A549 (cell line): ENCODE data around the gene ZNF324. TPM values are rescaled to one million over a fixed set of nuclear protein-coding genes. Genes with fewer than 3 reads are reported as not detected.

Experiments
- ATAC-seq, 2 experiments: fragments of 200-7000 bp in 1 of 2; fragments of >200 bp in 1 of 2; cut with Nextera tagmentation in 1 of 2; cut with Tn5 transposase in 1 of 2; 3 replicates each; pipeline versions ENCODE4 v1.8.0 to v1.9.1; 2018 to 2020; ENCODE audit warnings: mild to moderate bottlenecking in 1 of 2, moderate library complexity in 1 of 2
- CTCF ChIA-PET: fragments of 300-600 bp; sonication (Branson Sonifier 250); formaldehyde crosslinking; extraction: SDS; loops from one replicate; lab custom pipeline; 2021; ENCODE audit warnings: antibody characterized with exemption, inconsistent platforms; lab: Yijun Ruan, JAX
- POLR2A ChIA-PET: fragments of 350-600 bp; formaldehyde crosslinking; extraction: SDS; loops from one replicate; lab custom pipeline; 2021; ENCODE audit warnings: antibody characterized with exemption, inconsistent platforms; lab: Yijun Ruan, JAX
- DNase-seq, 2 experiments: peaks; one replicate each; pipeline versions ENCODE4 v3.0.0 to v3.0.0-alpha.2; 2011 to 2016; ENCODE audit warnings: low read depth in 1 of 2, low spot score in 1 of 2
- FAIRE-seq: peaks from 2 replicates; lab custom pipeline; 2011; peaks lifted over from hg19 to GRCh38; lab: Jason Lieb, UNC
- H3K27ac ChIP-seq, 2 experiments: fragments of >200 bp; sonication (Bioruptor Twin); formaldehyde crosslinking; 3 replicates each; pipeline ENCODE4 v1.5.1; 2016 to 2017
- H3K4me1 ChIP-seq: fragments of >200 bp; sonication (Bioruptor Twin); formaldehyde crosslinking; 3 replicates; pipeline ENCODE4 v1.6.1; 2016
- H3K4me2 ChIP-seq: fragments of >200 bp; sonication (Bioruptor Twin); formaldehyde crosslinking; 3 replicates; pipeline ENCODE4 v1.6.1; 2016
- H3K4me3 ChIP-seq: fragments of >200 bp; sonication (Bioruptor Twin); formaldehyde crosslinking; 3 replicates; pipeline ENCODE4 v1.5.1; 2016
- H3K9me3 ChIP-seq: fragments of >200 bp; sonication (Bioruptor Twin); formaldehyde crosslinking; 3 replicates; pipeline ENCODE4 v1.6.1; 2016
- CBX2 ChIP-seq: fragments of 200-600 bp; sonication (generic); IDR thresholded peaks from 2 replicates; pipeline ENCODE4 v1.6.1; 2016; ENCODE audit warnings: low read depth, mild to moderate bottlenecking, borderline replicate concordance
- ESRRA ChIP-seq: fragments of 150-350 bp; IDR thresholded peaks from 2 replicates; pipeline ENCODE4 v1.6.1; 2014; ENCODE audit warnings: mild to moderate bottlenecking, low read length, borderline replicate concordance
- FOSL2 ChIP-seq, 2 experiments: fragments of 450-650 bp in 1 of 2; fragments of >200 bp in 1 of 2; sonication (Bioruptor Twin) in 1 of 2; formaldehyde crosslinking; IDR thresholded peaks; 2 replicates each; pipeline versions ENCODE4 v1.5.0 to v1.6.1; 2016 to 2020; ENCODE audit warnings: mild to moderate bottlenecking in 1 of 2, moderate library complexity in 1 of 2
- GATA3 ChIP-seq: IDR thresholded peaks from 2 replicates; pipeline ENCODE4 v1.6.1; 2012; ENCODE audit warnings: borderline replicate concordance
- JUNB ChIP-seq: fragments of >200 bp; sonication (Bioruptor Twin); formaldehyde crosslinking; IDR thresholded peaks from 2 replicates; pipeline ENCODE4 v1.6.1; 2016
- NPAS2 ChIP-seq: fragments of 250-450 bp; sonication (Bioruptor Pico); IDR thresholded peaks from 2 replicates; pipeline ENCODE4 v1.8.0; 2022; ENCODE audit warnings: mild to moderate bottlenecking, moderate library complexity, borderline replicate concordance
- POLR2AphosphoS2 ChIP-seq: conservative IDR thresholded peaks from 2 replicates; pipeline ENCODE4 v1.6.1; 2012; ENCODE audit warnings: low read length, improper control_type of control experiment, inconsistent platforms
- TP53 ChIP-seq: fragments of 250-450 bp; sonication (Bioruptor Pico); IDR thresholded peaks from 2 replicates; pipeline ENCODE4 v1.5.0; 2021; ENCODE audit warnings: mild to moderate bottlenecking, moderate library complexity
- ZNF302 ChIP-seq: fragments of 250-450 bp; sonication (Bioruptor Pico); IDR thresholded peaks from 2 replicates; pipeline ENCODE4 v1.9.0; 2021; ENCODE audit warnings: inconsistent platforms, mild to moderate bottlenecking, moderate library complexity
- ZSCAN20 ChIP-seq: fragments of 250-450 bp; sonication (Bioruptor Pico); IDR thresholded peaks from 2 replicates; pipeline ENCODE4 v1.8.0; 2022; ENCODE audit warnings: mild to moderate bottlenecking, moderate library complexity
- WGBS: methylation state at CpG from one replicate; pipeline ENCODE4 v1.1.6; 2017; ENCODE audit errors: missing lambda C conversion rate; 5-methylcytosine and 5-hydroxymethylcytosine counted together
- polyA plus RNA-seq, 4 experiments: library from polyadenylated mRNA; depleted of rRNA in 3 of 4; stranded (reverse); fragments of >200 nt; fragmentation: RNase III in 1 of 4; extraction: RNeasy Plus Mini Kit Qiagen cat#74134 plus additional on column Dnase treatment in 1 of 4; gene quantifications; 2 replicates in 3 of 4; 3 replicates in 1 of 4; pipeline ENCODE4 v1.2.3, GENCODE V29; 2011 to 2017
- TF ChIP-seq, protein P1 (sequence below): fragments of 150-350 bp; IDR thresholded peaks from 2 replicates; pipeline ENCODE4 v1.6.1; 2014; ENCODE audit warnings: low read depth, mild to moderate bottlenecking, low read length
- TF ChIP-seq, protein P2 (sequence below): IDR thresholded peaks from 2 replicates; pipeline ENCODE4 v1.6.1; 2012
- TF ChIP-seq, protein P3 (sequence below): fragments of 450-650 bp; IDR thresholded peaks from 2 replicates; pipeline ENCODE4 v1.6.1; 2014; ENCODE audit warnings: antibody characterized with exemption
- TF ChIP-seq, protein P4 (sequence below): fragments of 200-600 bp; sonication (generic); IDR thresholded peaks from 2 replicates; pipeline ENCODE4 v1.6.1; 2016; ENCODE audit warnings: antibody characterized with exemption, mild to moderate bottlenecking, moderate library complexity
- TF ChIP-seq, protein P5 (sequence below): fragments of >200 bp; sonication (Bioruptor Twin); formaldehyde crosslinking; IDR thresholded peaks from 3 replicates; pipeline ENCODE4 v1.6.1; 2016

Gene ZNF324
- polyA plus RNA-seq, 2 of the 4 experiments (the other 2 are of a cell fraction): 3.0 to 6.9 TPM

DNA sequence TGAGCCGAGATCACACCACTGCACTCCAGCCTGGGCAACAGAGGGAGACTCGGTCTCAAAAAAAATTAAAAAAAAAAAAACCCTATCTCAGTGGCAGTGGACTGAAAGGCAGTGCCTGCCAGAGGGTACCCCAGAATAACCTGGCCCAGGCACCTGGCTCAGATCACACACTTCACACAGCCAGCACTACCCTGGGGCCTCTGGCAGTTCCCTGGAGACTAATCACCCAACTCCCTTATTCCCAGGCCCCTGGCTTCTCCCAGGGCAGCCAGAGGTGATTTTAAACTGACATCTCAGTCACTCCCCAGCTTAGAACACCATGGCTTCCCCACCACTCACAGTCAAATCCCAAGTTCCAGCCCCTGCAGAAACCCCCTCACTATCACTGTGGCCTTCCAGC, 48.4 kb downstream of the ZNF324 start:
- CTCF ChIA-PET: interaction anchor here (0.6 to 2.3 kb wide), 5 partner anchors 9 to 134 kb away, joined by 3 to 8 read pairs (median 3); no protein-coding TSS in a partner anchor
- H3K4me1 ChIP-seq: peaks cover 15% of the 10 kb centered on the region
- WGBS: 95% methylated on average over 2 of the region's 2 CpGs
- POLR2A ChIA-PET: no interaction called here
- DNase-seq (no peak), FAIRE-seq (no peak), ATAC-seq (no peak)
- H3K4me2 ChIP-seq: no peak overlapping the region
- H3K9me3 ChIP-seq: no peaks in the 10 kb centered on the region
- no peak overlapping the region for H3K27ac ChIP-seq
- H3K4me3 ChIP-seq: no peak overlapping the region
- TF ChIP-seq, protein P1, sequence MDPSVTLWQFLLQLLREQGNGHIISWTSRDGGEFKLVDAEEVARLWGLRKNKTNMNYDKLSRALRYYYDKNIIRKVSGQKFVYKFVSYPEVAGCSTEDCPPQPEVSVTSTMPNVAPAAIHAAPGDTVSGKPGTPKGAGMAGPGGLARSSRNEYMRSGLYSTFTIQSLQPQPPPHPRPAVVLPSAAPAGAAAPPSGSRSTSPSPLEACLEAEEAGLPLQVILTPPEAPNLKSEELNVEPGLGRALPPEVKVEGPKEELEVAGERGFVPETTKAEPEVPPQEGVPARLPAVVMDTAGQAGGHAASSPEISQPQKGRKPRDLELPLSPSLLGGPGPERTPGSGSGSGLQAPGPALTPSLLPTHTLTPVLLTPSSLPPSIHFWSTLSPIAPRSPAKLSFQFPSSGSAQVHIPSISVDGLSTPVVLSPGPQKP: no peak
- TF ChIP-seq, protein P2, sequence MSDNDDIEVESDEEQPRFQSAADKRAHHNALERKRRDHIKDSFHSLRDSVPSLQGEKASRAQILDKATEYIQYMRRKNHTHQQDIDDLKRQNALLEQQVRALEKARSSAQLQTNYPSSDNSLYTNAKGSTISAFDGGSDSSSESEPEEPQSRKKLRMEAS: no peak
- no peak for TF ChIP-seq TP53 (CRISPR knock-in tag)
- no peak for TF ChIP-seq POLR2AphosphoS2
- no peak for TF ChIP-seq ESRRA
- TF ChIP-seq ZNF302 (CRISPR knock-in tag): no peak
- TF ChIP-seq FOSL2 (IDR thresholded peaks at IDR 0.05): no peak
- TF ChIP-seq FOSL2 (CRISPR knock-in tag; IDR thresholded peaks at IDR 0.05): no peak
- TF ChIP-seq NPAS2: no peak
- no peak for TF ChIP-seq JUNB
- no peak for TF ChIP-seq GATA3
- TF ChIP-seq, protein P3, sequence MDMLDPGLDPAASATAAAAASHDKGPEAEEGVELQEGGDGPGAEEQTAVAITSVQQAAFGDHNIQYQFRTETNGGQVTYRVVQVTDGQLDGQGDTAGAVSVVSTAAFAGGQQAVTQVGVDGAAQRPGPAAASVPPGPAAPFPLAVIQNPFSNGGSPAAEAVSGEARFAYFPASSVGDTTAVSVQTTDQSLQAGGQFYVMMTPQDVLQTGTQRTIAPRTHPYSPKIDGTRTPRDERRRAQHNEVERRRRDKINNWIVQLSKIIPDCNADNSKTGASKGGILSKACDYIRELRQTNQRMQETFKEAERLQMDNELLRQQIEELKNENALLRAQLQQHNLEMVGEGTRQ: no peak
- TF ChIP-seq, protein P4, sequence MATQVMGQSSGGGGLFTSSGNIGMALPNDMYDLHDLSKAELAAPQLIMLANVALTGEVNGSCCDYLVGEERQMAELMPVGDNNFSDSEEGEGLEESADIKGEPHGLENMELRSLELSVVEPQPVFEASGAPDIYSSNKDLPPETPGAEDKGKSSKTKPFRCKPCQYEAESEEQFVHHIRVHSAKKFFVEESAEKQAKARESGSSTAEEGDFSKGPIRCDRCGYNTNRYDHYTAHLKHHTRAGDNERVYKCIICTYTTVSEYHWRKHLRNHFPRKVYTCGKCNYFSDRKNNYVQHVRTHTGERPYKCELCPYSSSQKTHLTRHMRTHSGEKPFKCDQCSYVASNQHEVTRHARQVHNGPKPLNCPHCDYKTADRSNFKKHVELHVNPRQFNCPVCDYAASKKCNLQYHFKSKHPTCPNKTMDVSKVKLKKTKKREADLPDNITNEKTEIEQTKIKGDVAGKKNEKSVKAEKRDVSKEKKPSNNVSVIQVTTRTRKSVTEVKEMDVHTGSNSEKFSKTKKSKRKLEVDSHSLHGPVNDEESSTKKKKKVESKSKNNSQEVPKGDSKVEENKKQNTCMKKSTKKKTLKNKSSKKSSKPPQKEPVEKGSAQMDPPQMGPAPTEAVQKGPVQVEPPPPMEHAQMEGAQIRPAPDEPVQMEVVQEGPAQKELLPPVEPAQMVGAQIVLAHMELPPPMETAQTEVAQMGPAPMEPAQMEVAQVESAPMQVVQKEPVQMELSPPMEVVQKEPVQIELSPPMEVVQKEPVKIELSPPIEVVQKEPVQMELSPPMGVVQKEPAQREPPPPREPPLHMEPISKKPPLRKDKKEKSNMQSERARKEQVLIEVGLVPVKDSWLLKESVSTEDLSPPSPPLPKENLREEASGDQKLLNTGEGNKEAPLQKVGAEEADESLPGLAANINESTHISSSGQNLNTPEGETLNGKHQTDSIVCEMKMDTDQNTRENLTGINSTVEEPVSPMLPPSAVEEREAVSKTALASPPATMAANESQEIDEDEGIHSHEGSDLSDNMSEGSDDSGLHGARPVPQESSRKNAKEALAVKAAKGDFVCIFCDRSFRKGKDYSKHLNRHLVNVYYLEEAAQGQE: no peak
- TF ChIP-seq, protein P5, sequence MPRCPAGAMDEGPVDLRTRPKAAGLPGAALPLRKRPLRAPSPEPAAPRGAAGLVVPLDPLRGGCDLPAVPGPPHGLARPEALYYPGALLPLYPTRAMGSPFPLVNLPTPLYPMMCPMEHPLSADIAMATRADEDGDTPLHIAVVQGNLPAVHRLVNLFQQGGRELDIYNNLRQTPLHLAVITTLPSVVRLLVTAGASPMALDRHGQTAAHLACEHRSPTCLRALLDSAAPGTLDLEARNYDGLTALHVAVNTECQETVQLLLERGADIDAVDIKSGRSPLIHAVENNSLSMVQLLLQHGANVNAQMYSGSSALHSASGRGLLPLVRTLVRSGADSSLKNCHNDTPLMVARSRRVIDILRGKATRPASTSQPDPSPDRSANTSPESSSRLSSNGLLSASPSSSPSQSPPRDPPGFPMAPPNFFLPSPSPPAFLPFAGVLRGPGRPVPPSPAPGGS: no peak
- TF ChIP-seq CBX2: no peak

DNA sequence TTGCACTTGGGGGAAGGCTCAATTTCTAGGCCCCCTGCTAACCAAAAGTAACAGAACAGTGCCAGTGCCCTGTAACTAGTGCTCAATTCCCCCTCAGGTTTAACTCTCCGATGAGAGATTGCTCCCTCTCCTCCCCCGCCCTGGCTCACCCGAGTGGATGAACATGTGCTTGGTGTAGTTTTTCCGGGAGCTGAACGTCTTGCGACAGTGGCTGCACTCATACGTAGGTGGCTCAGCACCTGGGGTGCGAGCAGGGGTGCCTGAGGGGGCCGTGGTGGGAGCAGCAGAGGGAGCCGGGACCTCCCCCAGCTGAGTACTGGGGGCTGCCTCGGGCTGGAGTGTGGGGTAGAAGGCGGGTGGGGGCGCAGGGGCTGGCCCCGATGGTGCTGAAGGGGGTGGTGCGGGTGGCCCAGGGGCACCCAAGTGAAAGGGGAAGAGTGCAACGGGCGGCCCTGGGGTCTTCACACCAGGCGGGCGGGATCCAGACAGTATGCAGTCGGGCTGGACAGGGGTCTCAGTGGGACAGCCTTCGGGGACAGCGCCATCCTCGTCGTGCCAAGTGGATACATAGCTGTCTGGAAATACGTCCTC, 49.5 kb downstream of the ZNF324 start:
- no peak for FAIRE-seq
- H3K27ac ChIP-seq: no peak overlapping the region
- POLR2A ChIA-PET: interaction anchor here (0.6 to 1.2 kb wide), 2 partner anchors 38 to 131 kb away, joined by 3 read pairs; partner anchors contain the start of gene CHMP2A
- TF ChIP-seq ZSCAN20 (CRISPR knock-in tag): no peak
- TF ChIP-seq, all 56 proteins: peak for 0
- 92% methylated on average over 22 of the region's 25 CpGs for WGBS
- DNase-seq (no peak), ATAC-seq (no peak)
- no peak overlapping the region for H3K4me3 ChIP-seq
- no peak overlapping the region for H3K4me2 ChIP-seq
- peaks cover 20% of the 10 kb centered on the region for H3K4me1 ChIP-seq
- CTCF ChIA-PET: interaction anchor here (0.8 to 8.6 kb wide), 7 partner anchors 8 to 65 kb away, joined by 3 to 222 read pairs (median 6); partner anchors contain the start of genes CHMP2A and TRIM28
- no peaks in the 10 kb centered on the region for H3K9me3 ChIP-seq
